SK-N-SH treated with all-trans-retinoic acid at 6 μM for 48 hours (cell line): ENCODE data around the gene CDK7.
A peak's percentile ranks its signal among the peaks of the same experiment; 100 is the strongest.

Experiments used
- ATAC-seq: fragments of 200-7000 bp; cut with Tn5 transposase; 3 replicates; pipeline ENCODE4 v1.9.1; 2020; ENCODE audit warnings: mild to moderate bottlenecking, moderate library complexity
- ARNTL ChIP-seq: fragments of 450-650 bp; formaldehyde crosslinking; IDR thresholded peaks from 2 replicates; pipeline ENCODE4 v1.5.0; 2020; ENCODE audit warnings: low read depth, mild to moderate bottlenecking, moderate library complexity, borderline replicate concordance
- BACH2 ChIP-seq: fragments of 250-450 bp; sonication (Bioruptor Pico); IDR thresholded peaks from 2 replicates; pipeline ENCODE4 v1.9.0; 2021; ENCODE audit warnings: mild to moderate bottlenecking, borderline replicate concordance
- CSDC2 ChIP-seq: fragments of 250-450 bp; sonication (Bioruptor Pico); IDR thresholded peaks from 2 replicates; pipeline ENCODE4 v1.5.0; 2020; ENCODE audit warnings: mild to moderate bottlenecking, moderate library complexity
- ESRRG ChIP-seq: fragments of 250-450 bp; sonication (Bioruptor Pico); IDR thresholded peaks from 2 replicates; pipeline ENCODE4 v1.6.1; 2021; ENCODE audit warnings: mild to moderate bottlenecking
- GLIS3 ChIP-seq: fragments of 250-450 bp; sonication (Bioruptor Pico); IDR thresholded peaks from 2 replicates; pipeline ENCODE4 v1.5.0; 2020; ENCODE audit warnings: mild to moderate bottlenecking, moderate library complexity
- ISL1 ChIP-seq: fragments of 250-450 bp; sonication (Bioruptor Pico); IDR thresholded peaks from 2 replicates; pipeline ENCODE4 v2.1.2; 2022; ENCODE audit warnings: mild to moderate bottlenecking, moderate library complexity
- OSR1 ChIP-seq: fragments of 250-450 bp; sonication (Bioruptor Pico); IDR thresholded peaks from 2 replicates; pipeline ENCODE4 v1.8.0; 2022; ENCODE audit warnings: moderate library complexity, mild to moderate bottlenecking, inconsistent platforms
- PPARA ChIP-seq: fragments of 250-450 bp; sonication (Bioruptor Pico); IDR thresholded peaks from 2 replicates; pipeline ENCODE4 v1.5.0; 2020; ENCODE audit warnings: mild to moderate bottlenecking, borderline replicate concordance
- RARB ChIP-seq: fragments of 250-450 bp; sonication (Bioruptor Pico); IDR thresholded peaks from 2 replicates; pipeline ENCODE4 v1.8.0; 2021; ENCODE audit warnings: mild to moderate bottlenecking, moderate library complexity
- SNAI2 ChIP-seq: fragments of 250-450 bp; sonication (Bioruptor Pico); IDR thresholded peaks from 2 replicates; pipeline ENCODE4 v1.5.0; 2020; ENCODE audit warnings: mild to moderate bottlenecking, moderate library complexity
- TCF4 ChIP-seq: fragments of 250-450 bp; sonication (Bioruptor Pico); IDR thresholded peaks from 2 replicates; pipeline ENCODE4 v1.8.0; 2021; ENCODE audit warnings: mild to moderate bottlenecking, moderate library complexity, borderline replicate concordance
- TOX ChIP-seq: fragments of 250-450 bp; sonication (Bioruptor Pico); IDR thresholded peaks from 2 replicates; pipeline ENCODE4 v1.8.0; 2021; ENCODE audit warnings: mild to moderate bottlenecking, moderate library complexity, borderline replicate concordance
- ZC3H10 ChIP-seq: fragments of 250-450 bp; sonication (Bioruptor Pico); IDR thresholded peaks from 2 replicates; pipeline ENCODE4 v1.5.1; 2021; ENCODE audit warnings: mild to moderate bottlenecking, moderate library complexity
- ZFP3 ChIP-seq: fragments of 250-450 bp; sonication (Bioruptor Pico); IDR thresholded peaks from 2 replicates; pipeline ENCODE4 v1.5.0; 2020; ENCODE audit warnings: mild to moderate bottlenecking, moderate library complexity
- ZFP30 ChIP-seq: fragments of 450-650 bp; formaldehyde crosslinking; IDR thresholded peaks from 2 replicates; pipeline ENCODE4 v1.5.0; 2022; ENCODE audit warnings: mild to moderate bottlenecking, moderate library complexity
- ZNF565 ChIP-seq: fragments of 450-650 bp; formaldehyde crosslinking; conservative IDR thresholded peaks from 2 replicates; pipeline ENCODE4 v1.5.0; 2020; ENCODE audit warnings: low read depth, mild to moderate bottlenecking, moderate library complexity
- ZNF70 ChIP-seq: fragments of 450-650 bp; formaldehyde crosslinking; IDR thresholded peaks from 2 replicates; pipeline ENCODE4 v1.5.0; 2020; ENCODE audit warnings: mild to moderate bottlenecking, moderate library complexity
- ZNF8 ChIP-seq: fragments of 450-650 bp; formaldehyde crosslinking; IDR thresholded peaks from 2 replicates; pipeline ENCODE4 v1.5.0; 2020; ENCODE audit warnings: mild to moderate bottlenecking, moderate library complexity
- TF ChIP-seq, protein P1 (sequence below): fragments of 250-450 bp; sonication (Bioruptor Pico); IDR thresholded peaks from 2 replicates; pipeline ENCODE4 v1.8.0; 2021; ENCODE audit warnings: low read depth, mild to moderate bottlenecking, moderate library complexity, borderline replicate concordance
- TF ChIP-seq, protein P2 (sequence below): fragments of 250-450 bp; sonication (Bioruptor Pico); IDR thresholded peaks from 2 replicates; pipeline ENCODE4 v1.5.1; 2021; ENCODE audit warnings: mild to moderate bottlenecking, moderate library complexity
- TF ChIP-seq, protein P3 (sequence below): fragments of 250-450 bp; sonication (Bioruptor Pico); IDR thresholded peaks from 2 replicates; pipeline ENCODE4 v1.8.0; 2020; ENCODE audit warnings: mild to moderate bottlenecking, moderate library complexity, borderline replicate concordance
- TF ChIP-seq, protein P4 (sequence below): fragments of 250-450 bp; sonication (Bioruptor Pico); IDR thresholded peaks from 2 replicates; pipeline ENCODE4 v1.5.1; 2020; ENCODE audit warnings: low read depth, mild to moderate bottlenecking, moderate library complexity
- TF ChIP-seq, protein P5 (sequence below): fragments of 250-450 bp; sonication (Bioruptor Pico); IDR thresholded peaks from 2 replicates; pipeline ENCODE4 v1.5.0; 2020; ENCODE audit warnings: mild to moderate bottlenecking, moderate library complexity

The CDK7 gene

DNA sequence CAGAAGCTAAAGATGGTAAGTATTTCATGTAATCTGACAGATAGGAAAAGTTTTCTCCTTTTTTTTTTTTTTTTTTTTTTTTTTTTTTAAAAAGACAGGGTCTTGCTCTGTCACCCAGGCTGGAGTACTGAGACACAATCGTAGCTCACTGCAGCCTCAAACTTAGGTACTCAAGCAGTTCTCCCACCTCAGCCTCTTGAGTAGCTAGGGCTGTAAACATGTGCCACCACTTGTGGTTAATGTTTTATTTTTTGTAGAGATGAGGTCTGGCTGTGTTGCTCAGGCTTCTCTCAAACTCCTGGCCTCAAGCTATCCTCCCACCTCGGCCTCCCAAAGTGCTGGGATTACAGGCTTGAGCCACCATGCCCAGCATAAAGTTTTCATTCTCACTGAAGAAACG, 17.8 kb downstream of the CDK7 start:
- no peak for ATAC-seq
- TF ChIP-seq ARNTL (CRISPR knock-in tag) (no peak), ESRRG (CRISPR knock-in tag) (no peak), GLIS3 (CRISPR knock-in tag) (no peak), ZC3H10 (CRISPR knock-in tag) (no peak)
- TF ChIP-seq, all 23 proteins: peak for 0

DNA sequence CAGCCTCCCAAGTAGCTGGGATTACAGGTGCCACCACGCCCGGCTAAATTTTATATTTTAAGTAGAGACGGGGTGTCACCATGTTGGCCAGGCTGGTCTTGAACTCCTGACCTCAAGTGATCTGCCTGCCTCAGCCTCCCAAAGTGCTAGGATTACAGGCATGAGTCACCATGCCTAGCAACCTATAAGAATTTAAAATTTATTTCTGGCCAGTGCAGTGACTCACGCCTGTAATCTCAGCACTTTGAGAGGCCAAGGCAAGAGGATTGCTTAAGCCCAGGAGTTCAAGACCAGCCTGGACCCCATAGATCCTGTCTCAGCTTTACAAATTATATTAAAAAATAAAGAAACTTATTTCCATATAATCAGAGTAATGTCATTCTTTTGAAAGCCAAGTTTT, 21.3 kb downstream of the CDK7 start:
- ATAC-seq, result peak; percentile 18; the same call in 1 of the 3 replicates

DNA sequence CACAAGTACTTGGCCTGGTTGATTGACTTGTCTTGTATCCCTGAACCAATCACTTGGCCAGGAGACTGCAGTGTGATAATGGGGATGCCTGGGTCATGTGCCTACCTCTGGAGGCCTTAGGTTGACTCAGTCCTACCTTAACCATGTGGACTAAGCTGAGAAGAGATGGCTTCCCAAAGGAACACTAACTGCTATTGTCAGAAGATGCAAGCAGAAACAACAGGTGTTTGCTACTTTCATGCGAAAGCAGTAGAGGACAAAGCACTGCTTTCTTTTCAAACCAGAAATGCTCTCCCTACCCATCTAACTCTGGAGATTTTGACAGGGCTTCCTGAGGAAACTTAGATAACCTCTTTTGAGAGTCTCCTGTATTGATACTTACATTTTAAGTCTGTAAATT, 22.9 kb downstream of the CDK7 start:
- TF ChIP-seq BACH2 (no peak), PPARA (CRISPR knock-in tag) (no peak), ZFP3 (CRISPR knock-in tag) (no peak), ZNF565 (no peak), ZC3H10 (CRISPR knock-in tag) (no peak), ISL1 (CRISPR knock-in tag) (no peak), OSR1 (CRISPR knock-in tag) (no peak), ZNF8 (CRISPR knock-in tag) (no peak), RARB (CRISPR knock-in tag) (no peak), ZNF70 (no peak), TOX (CRISPR knock-in tag) (no peak), SNAI2 (CRISPR knock-in tag) (no peak), TCF4 (CRISPR knock-in tag) (no peak)
- TF ChIP-seq, protein P1, sequence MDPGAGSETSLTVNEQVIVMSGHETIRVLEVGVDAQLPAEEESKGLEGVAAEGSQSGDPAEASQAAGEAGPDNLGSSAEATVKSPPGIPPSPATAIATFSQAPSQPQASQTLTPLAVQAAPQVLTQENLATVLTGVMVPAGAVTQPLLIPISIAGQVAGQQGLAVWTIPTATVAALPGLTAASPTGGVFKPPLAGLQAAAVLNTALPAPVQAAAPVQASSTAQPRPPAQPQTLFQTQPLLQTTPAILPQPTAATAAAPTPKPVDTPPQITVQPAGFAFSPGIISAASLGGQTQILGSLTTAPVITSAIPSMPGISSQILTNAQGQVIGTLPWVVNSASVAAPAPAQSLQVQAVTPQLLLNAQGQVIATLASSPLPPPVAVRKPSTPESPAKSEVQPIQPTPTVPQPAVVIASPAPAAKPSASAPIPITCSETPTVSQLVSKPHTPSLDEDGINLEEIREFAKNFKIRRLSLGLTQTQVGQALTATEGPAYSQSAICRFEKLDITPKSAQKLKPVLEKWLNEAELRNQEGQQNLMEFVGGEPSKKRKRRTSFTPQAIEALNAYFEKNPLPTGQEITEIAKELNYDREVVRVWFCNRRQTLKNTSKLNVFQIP (CRISPR knock-in tag), result no peak
- TF ChIP-seq, protein P2, sequence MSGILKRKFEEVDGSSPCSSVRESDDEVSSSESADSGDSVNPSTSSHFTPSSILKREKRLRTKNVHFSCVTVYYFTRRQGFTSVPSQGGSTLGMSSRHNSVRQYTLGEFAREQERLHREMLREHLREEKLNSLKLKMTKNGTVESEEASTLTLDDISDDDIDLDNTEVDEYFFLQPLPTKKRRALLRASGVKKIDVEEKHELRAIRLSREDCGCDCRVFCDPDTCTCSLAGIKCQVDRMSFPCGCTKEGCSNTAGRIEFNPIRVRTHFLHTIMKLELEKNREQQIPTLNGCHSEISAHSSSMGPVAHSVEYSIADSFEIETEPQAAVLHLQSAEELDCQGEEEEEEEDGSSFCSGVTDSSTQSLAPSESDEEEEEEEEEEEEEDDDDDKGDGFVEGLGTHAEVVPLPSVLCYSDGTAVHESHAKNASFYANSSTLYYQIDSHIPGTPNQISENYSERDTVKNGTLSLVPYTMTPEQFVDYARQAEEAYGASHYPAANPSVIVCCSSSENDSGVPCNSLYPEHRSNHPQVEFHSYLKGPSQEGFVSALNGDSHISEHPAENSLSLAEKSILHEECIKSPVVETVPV (CRISPR knock-in tag), result no peak
- TF ChIP-seq, protein P3, sequence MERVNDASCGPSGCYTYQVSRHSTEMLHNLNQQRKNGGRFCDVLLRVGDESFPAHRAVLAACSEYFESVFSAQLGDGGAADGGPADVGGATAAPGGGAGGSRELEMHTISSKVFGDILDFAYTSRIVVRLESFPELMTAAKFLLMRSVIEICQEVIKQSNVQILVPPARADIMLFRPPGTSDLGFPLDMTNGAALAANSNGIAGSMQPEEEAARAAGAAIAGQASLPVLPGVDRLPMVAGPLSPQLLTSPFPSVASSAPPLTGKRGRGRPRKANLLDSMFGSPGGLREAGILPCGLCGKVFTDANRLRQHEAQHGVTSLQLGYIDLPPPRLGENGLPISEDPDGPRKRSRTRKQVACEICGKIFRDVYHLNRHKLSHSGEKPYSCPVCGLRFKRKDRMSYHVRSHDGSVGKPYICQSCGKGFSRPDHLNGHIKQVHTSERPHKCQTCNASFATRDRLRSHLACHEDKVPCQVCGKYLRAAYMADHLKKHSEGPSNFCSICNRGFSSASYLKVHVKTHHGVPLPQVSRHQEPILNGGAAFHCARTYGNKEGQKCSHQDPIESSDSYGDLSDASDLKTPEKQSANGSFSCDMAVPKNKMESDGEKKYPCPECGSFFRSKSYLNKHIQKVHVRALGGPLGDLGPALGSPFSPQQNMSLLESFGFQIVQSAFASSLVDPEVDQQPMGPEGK, result no peak
- TF ChIP-seq, protein P4, sequence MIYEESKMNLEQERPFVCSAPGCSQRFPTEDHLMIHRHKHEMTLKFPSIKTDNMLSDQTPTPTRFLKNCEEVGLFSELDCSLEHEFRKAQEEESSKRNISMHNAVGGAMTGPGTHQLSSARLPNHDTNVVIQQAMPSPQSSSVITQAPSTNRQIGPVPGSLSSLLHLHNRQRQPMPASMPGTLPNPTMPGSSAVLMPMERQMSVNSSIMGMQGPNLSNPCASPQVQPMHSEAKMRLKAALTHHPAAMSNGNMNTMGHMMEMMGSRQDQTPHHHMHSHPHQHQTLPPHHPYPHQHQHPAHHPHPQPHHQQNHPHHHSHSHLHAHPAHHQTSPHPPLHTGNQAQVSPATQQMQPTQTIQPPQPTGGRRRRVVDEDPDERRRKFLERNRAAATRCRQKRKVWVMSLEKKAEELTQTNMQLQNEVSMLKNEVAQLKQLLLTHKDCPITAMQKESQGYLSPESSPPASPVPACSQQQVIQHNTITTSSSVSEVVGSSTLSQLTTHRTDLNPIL, result no peak
- TF ChIP-seq, protein P5, sequence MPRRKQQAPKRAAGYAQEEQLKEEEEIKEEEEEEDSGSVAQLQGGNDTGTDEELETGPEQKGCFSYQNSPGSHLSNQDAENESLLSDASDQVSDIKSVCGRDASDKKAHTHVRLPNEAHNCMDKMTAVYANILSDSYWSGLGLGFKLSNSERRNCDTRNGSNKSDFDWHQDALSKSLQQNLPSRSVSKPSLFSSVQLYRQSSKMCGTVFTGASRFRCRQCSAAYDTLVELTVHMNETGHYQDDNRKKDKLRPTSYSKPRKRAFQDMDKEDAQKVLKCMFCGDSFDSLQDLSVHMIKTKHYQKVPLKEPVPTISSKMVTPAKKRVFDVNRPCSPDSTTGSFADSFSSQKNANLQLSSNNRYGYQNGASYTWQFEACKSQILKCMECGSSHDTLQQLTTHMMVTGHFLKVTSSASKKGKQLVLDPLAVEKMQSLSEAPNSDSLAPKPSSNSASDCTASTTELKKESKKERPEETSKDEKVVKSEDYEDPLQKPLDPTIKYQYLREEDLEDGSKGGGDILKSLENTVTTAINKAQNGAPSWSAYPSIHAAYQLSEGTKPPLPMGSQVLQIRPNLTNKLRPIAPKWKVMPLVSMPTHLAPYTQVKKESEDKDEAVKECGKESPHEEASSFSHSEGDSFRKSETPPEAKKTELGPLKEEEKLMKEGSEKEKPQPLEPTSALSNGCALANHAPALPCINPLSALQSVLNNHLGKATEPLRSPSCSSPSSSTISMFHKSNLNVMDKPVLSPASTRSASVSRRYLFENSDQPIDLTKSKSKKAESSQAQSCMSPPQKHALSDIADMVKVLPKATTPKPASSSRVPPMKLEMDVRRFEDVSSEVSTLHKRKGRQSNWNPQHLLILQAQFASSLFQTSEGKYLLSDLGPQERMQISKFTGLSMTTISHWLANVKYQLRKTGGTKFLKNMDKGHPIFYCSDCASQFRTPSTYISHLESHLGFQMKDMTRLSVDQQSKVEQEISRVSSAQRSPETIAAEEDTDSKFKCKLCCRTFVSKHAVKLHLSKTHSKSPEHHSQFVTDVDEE, result no peak
- ATAC-seq, result no peak

DNA sequence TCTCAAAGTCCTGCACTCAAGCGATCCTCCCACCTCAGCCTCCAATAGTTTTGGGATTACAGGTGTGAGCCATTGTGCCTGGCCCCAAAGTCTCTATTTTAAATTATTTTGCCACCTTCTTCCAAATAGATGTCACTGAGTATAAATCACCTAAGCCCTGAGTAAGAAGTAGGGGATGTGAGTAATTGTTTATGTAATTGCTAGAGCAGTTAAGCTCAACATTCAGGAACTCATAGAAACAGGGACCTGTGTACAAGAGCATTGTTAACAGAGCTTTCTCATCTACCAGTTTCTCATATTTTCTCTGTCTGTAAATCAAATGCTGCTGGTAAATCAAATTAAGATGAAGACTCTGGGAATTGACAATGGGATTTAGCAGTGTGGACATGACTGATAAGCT, 26.3 kb downstream of the CDK7 start:
- ATAC-seq, result no peak
- TF ChIP-seq RARB (CRISPR knock-in tag) (no peak), OSR1 (CRISPR knock-in tag) (no peak), ZNF70 (no peak), ZC3H10 (CRISPR knock-in tag) (no peak), TOX (CRISPR knock-in tag) (no peak), PPARA (CRISPR knock-in tag) (no peak), ZFP3 (CRISPR knock-in tag) (no peak), CSDC2 (no peak), BACH2 (no peak), ZFP30 (no peak), SNAI2 (CRISPR knock-in tag) (no peak), ARNTL (CRISPR knock-in tag) (no peak), ESRRG (CRISPR knock-in tag) (no peak), ZNF565 (no peak), TCF4 (CRISPR knock-in tag) (no peak), ISL1 (CRISPR knock-in tag) (no peak)
- TF ChIP-seq, protein P2 (CRISPR knock-in tag), result no peak
- TF ChIP-seq, protein P5, result no peak
